ENCODE results near the gene CD59. TPM values are rescaled to one million over a fixed set of nuclear protein-coding genes. Genes with fewer than 3 reads are reported as not detected.
"Not testable (repeated sequence)": the region's sequence is repeated elsewhere in the genome, so short reads cannot be mapped to it uniquely, and the experiment has no call there.

The CD59 gene
- polyA plus RNA-seq, 2 of the 4 experiments (the other 2 are of a cell fraction), result 335 to 375 TPM

DNA sequence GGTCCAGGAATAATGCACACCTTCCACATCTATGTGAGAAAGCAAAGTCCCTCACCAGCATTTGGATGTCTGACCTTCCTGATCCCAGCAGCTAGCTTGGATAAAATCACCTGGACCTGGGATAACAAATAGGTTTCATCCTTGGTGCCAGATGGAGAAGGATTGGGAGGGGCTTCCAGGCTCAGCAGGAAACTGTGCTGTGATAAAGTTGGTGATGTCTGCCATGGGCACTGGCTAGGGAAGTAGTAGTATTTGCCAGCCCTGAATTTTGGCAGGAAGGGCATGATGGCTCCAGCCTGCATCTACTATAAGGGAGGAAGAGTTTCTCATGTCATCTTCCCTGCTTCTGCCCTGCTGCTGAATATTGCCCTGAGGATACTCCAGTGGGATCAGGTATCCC, 73.1 kb downstream of the CD59 start:
- Histone ChIP-seq H3K4me2 (no peak overlapping the region), H3K4me3 (no peak overlapping the region), H3K9me3 (no peaks in the 10 kb centered on the region), H3K4me1 (no peaks in the 10 kb centered on the region), H3K27ac (no peak overlapping the region)
- FAIRE-seq (no peak), DNase-seq (ENCODE audit: low read depth in 1 of 2, low spot score in 1 of 2) (no peak), ATAC-seq (no peak)
- POLR2A ChIA-PET, result no interaction called here
- TF ChIP-seq HOXB13 (CRISPR knock-in tag; IDR thresholded peaks at IDR 0.05; ENCODE audit: low read depth) (no peak), ESRRA (IDR thresholded peaks at IDR 0.05; ENCODE audit: borderline replicate concordance, low read length) (no peak), HDAC2 (IDR thresholded peaks at IDR 0.05) (no peak), HOXA7 (CRISPR knock-in tag; IDR thresholded peaks at IDR 0.05) (no peak), RAD21 (conservative IDR thresholded peaks at IDR 0.05 in 1 of 2, IDR thresholded peaks at IDR 0.05 in 1 of 2) (no peak), ZFP36 (IDR thresholded peaks at IDR 0.05; ENCODE audit: borderline replicate concordance, partially characterized antibody) (no peak), TFCP2L1 (CRISPR knock-in tag; IDR thresholded peaks at IDR 0.05) (no peak), RARB (CRISPR knock-in tag; IDR thresholded peaks at IDR 0.05) (no peak)
- TF ChIP-seq, protein P1, sequence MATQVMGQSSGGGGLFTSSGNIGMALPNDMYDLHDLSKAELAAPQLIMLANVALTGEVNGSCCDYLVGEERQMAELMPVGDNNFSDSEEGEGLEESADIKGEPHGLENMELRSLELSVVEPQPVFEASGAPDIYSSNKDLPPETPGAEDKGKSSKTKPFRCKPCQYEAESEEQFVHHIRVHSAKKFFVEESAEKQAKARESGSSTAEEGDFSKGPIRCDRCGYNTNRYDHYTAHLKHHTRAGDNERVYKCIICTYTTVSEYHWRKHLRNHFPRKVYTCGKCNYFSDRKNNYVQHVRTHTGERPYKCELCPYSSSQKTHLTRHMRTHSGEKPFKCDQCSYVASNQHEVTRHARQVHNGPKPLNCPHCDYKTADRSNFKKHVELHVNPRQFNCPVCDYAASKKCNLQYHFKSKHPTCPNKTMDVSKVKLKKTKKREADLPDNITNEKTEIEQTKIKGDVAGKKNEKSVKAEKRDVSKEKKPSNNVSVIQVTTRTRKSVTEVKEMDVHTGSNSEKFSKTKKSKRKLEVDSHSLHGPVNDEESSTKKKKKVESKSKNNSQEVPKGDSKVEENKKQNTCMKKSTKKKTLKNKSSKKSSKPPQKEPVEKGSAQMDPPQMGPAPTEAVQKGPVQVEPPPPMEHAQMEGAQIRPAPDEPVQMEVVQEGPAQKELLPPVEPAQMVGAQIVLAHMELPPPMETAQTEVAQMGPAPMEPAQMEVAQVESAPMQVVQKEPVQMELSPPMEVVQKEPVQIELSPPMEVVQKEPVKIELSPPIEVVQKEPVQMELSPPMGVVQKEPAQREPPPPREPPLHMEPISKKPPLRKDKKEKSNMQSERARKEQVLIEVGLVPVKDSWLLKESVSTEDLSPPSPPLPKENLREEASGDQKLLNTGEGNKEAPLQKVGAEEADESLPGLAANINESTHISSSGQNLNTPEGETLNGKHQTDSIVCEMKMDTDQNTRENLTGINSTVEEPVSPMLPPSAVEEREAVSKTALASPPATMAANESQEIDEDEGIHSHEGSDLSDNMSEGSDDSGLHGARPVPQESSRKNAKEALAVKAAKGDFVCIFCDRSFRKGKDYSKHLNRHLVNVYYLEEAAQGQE (IDR thresholded peaks at IDR 0.05), result no peak
- CTCF ChIA-PET, result no interaction called here

DNA sequence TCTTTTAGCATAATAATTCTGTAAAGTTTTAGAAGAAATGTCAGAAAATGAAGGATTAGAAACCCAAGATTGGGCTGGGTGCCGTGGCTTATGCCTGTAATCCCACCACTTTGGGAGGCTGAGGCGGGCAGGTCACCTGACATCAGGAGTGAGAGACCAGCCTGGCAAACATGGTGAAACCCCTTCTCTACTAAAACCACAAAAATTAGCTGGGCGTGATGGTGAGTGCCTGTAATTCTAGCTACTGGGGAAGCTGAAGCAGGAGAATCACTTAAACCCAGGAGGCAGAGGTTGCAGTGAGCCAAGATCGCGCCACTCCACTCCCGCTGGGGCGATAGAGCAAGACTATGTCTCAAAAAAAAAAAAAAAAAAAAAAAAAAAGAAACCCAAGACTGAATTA, 74.7 kb downstream of the CD59 start:
- 90% methylated on average over 7 of the region's 7 CpGs for WGBS (ENCODE audit: missing lambda C conversion rate)
- DNase-seq (ENCODE audit: low read depth in 1 of 2, low spot score in 1 of 2); H3K4me3 ChIP-seq; H3K27ac ChIP-seq; H3K4me2 ChIP-seq; CTCF ChIA-PET; FAIRE-seq; H3K4me1 ChIP-seq; ATAC-seq; H3K9me3 ChIP-seq; POLR2A ChIA-PET: not testable (repeated sequence)

DNA sequence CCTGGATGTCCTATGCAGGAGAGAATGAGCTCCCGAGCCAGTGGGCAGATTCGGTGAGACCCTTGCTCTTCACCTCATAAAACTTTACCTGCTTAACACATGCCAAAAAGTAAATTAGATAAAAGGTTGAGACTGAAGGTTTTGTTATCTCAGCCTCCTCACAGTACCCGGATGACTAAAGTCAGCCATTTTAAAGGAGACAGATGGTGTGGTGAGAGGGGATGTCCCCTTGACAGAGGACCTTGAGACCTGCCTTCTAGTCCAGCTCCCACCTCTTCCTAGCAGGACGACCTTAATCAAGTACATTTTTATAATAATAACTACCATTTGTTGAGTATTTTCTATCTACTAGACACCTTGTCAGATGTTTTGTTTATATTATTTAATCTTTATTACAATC, 75.3 kb downstream of the CD59 start:
- no peak overlapping the region for H3K4me2 ChIP-seq
- no peaks in the 10 kb centered on the region for H3K9me3 ChIP-seq
- H3K27ac ChIP-seq, result no peak overlapping the region
- H3K4me3 ChIP-seq, result no peak overlapping the region
- ATAC-seq, result no peak
- 89% methylated on average over 4 of the region's 4 CpGs for WGBS (ENCODE audit: missing lambda C conversion rate)
- no peak for FAIRE-seq
- DNase-seq (ENCODE audit: low read depth in 1 of 2, low spot score in 1 of 2), result no peak
- H3K4me1 ChIP-seq, result no peaks in the 10 kb centered on the region
- no peak for TF ChIP-seq CHD4 (IDR thresholded peaks at IDR 0.05; ENCODE audit: borderline replicate concordance)
- no peak for TF ChIP-seq EHMT2 (IDR thresholded peaks at IDR 0.05; ENCODE audit: low read depth)
- TF ChIP-seq PHF8 (IDR thresholded peaks at IDR 0.05; ENCODE audit: borderline replicate concordance, low read depth), result no peak
- no peak for TF ChIP-seq FOSL2 (IDR thresholded peaks at IDR 0.05)
- no peak for TF ChIP-seq FOSL2 (CRISPR knock-in tag; IDR thresholded peaks at IDR 0.05)
- TF ChIP-seq POLR2A (IDR thresholded peaks at IDR 0.05; ENCODE audit: low read length), result no peak
- no peak for TF ChIP-seq POLR2AphosphoS2 (conservative IDR thresholded peaks at IDR 0.05; ENCODE audit: low read length)
- POLR2A ChIA-PET, result no interaction called here
- CTCF ChIA-PET, result no interaction called here

DNA sequence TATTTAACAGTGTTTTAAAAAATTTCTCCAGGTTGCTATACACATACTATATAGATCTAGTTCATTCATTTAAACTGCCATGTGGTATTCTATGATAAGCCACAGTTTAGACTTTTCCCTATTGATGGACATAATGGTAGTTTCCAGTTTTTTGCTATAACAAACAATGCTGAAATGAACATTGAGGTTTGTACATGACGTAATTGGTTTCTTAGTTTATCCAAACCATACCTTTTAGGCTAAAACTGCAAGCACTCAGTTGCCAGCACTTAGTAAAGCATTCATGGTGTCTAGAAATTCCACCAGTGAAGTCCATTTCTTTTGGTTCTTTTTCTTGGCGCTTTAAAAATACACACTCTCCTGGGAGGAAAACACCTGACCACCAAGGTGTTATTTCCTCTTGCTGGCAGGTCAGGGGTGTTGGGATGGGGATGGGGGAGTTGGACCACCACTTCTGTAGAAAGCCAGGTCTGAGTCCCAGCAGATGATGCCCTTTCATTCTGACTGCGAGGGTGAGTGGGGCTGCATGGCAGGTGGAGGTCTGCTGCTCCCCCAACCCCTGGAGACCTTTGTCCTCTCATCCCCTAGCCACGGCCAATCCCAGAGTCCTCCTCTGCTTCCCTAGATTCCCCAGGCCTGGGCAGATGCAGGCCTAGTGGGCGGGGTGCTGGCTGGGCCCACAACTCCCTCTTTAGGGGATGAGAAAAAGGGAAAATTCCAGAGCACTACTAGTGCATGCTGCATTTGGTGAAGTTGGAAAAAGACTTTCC, 76.7 kb downstream of the CD59 start:
- FAIRE-seq (no peak), ATAC-seq (no peak)
- WGBS (ENCODE audit: missing lambda C conversion rate), result 81% methylated on average over 5 of the region's 5 CpGs

More for the DNA sequence above, 76.7 kb downstream of the CD59 start:
- no peak overlapping the region for H3K4me3 ChIP-seq
- no peak for TF ChIP-seq NR3C1 (IDR thresholded peaks at IDR 0.05)
- no peak for TF ChIP-seq ZNF302 (CRISPR knock-in tag; IDR thresholded peaks at IDR 0.05)
- no peak for TF ChIP-seq RARB (CRISPR knock-in tag; IDR thresholded peaks at IDR 0.05)
- TF ChIP-seq EP300 (IDR thresholded peaks at IDR 0.05), result no peak
- ChIA-PET CTCF (no interaction called here), POLR2A (no interaction called here)
- DNase-seq (ENCODE audit: low read depth in 1 of 2, low spot score in 1 of 2), result no peak
- H3K27ac ChIP-seq, result no peak overlapping the region
- no peaks in the 10 kb centered on the region for H3K4me1 ChIP-seq
- no peaks in the 10 kb centered on the region for H3K9me3 ChIP-seq
- no peak overlapping the region for H3K4me2 ChIP-seq

All from A549 (cell line).